PC-9 (cell line): ENCODE measurements around the gene MARS1.

ENCODE experiments used
- EZH2 ChIP-seq: fragments of 200-600 bp; sonication (generic); IDR thresholded peaks from 2 replicates; pipeline ENCODE4 v1.8.0; 2017; ENCODE audit warnings: antibody characterized with exemption, low read depth
- TF ChIP-seq, protein P1 (sequence below): fragments of 200-600 bp; sonication (generic); conservative IDR thresholded peaks from 2 replicates; pipeline ENCODE4 v1.6.1; 2017; ENCODE audit warnings: mixed run types, antibody characterized with exemption, mild to moderate bottlenecking, moderate library complexity

DNA sequence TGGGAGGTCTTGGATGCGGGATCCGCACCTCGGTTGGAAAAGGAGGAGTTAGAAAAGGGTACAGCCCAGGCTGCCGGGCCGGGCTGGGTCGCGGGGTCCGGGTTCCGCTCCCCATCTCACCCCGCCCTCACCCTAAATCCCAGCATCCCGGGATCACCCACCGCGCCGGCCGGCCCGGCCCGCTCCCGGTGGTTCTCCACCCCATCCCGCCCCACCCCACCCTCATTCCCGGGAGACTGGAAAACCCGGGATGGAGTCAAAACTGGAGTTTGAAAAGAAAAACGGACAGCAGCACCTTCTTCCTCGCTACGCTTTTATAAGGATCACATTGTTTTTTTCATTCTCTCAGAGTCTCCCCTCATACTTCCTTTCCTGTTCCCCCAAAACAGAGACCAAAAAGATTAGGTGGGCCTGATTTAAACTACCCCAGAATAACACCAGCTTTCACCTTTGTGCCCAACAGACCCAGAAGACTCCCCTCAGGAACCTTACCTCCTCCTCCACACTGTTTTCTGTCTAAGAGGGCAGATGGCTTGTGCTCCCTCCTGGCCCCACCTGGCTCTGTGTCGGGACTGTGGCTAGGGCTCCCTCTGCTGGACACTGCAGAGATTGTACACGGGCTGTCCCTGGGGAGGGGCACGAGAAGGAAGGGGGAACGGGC is 25.5 kb upstream of the MARS1 start:
- TF ChIP-seq, protein P1, sequence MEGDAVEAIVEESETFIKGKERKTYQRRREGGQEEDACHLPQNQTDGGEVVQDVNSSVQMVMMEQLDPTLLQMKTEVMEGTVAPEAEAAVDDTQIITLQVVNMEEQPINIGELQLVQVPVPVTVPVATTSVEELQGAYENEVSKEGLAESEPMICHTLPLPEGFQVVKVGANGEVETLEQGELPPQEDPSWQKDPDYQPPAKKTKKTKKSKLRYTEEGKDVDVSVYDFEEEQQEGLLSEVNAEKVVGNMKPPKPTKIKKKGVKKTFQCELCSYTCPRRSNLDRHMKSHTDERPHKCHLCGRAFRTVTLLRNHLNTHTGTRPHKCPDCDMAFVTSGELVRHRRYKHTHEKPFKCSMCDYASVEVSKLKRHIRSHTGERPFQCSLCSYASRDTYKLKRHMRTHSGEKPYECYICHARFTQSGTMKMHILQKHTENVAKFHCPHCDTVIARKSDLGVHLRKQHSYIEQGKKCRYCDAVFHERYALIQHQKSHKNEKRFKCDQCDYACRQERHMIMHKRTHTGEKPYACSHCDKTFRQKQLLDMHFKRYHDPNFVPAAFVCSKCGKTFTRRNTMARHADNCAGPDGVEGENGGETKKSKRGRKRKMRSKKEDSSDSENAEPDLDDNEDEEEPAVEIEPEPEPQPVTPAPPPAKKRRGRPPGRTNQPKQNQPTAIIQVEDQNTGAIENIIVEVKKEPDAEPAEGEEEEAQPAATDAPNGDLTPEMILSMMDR = peak; percentile 92
- no peak for TF ChIP-seq EZH2
